Erythroblast (primary cell): ENCODE results near the gene STX2.

Source experiments
- GATA1 ChIP-seq: IDR thresholded peaks from 2 replicates; pipeline ENCODE4 v1.6.1; 2011; ENCODE audit warnings: low read depth, mild to moderate bottlenecking, control low read depth, low read length, moderate library complexity
- POLR2A ChIP-seq: IDR thresholded peaks from 2 replicates; pipeline ENCODE4 v1.6.1; 2011; ENCODE audit warnings: mild to moderate bottlenecking, low read length

DNA sequence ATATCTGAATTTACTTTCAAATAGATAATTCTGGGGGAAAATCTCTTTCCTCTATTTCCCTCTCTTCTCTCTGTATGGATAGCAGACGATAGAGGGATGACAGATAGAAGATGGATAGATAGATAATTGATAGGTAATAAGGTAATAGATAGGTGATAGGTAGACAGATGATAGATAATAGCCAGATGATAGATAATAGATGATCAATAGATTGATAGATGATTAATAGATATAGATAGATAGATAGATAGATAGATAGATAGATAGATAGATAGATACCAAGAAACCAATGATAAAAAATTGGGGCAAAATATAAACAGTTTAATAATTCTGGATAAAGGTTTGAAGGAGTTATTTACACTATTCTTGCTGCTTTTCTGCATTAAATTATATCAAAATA is 96.3 kb downstream of the STX2 start:
- no peak for TF ChIP-seq POLR2A
- no peak for TF ChIP-seq GATA1
